ENCODE measurements around the gene ZBTB39.
"Not testable (repeated sequence)": the region's sequence is repeated elsewhere in the genome, so short reads cannot be mapped to it uniquely, and the experiment has no call there.

ZBTB39 gene

DNA sequence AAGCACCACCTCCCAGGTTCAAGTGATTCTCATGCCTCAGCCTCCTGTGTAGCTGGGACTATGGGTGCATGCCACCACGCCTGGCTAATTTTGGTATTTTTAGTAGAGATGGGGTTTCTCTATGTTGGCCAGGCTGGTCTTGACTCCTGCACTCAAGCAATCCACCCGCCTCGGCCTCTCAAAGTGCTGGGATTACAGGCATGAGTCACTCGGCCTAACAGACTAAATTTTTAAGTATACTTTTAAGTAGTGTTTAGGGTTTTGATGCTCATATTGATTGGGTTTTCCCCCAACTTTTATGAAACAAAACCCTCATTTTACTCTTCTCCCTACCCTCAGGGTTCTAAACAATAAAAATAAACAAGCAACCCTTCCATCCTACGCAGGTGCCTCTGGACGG lies 38.1 kb upstream of the ZBTB39 start:
- no peak for DNase-seq (ENCODE audit: low spot score in 2 of 2)
- in situ Hi-C loops (cut with MboI; ENCODE audit: low sequenced_read_pairs), result no loop called here
- Histone ChIP-seq H3K4me1 (no peaks in the 10 kb centered on the region), H3K9me3 (no peaks in the 10 kb centered on the region), H3K36me3 (replicated peaks) (no peaks in the 10 kb centered on the region), H3K4me3 (no peak overlapping the region), H3K27me3 (ENCODE audit: low read depth) (peaks cover 3% of the 10 kb centered on the region; the same call in 1 of the 2 replicates)

DNA sequence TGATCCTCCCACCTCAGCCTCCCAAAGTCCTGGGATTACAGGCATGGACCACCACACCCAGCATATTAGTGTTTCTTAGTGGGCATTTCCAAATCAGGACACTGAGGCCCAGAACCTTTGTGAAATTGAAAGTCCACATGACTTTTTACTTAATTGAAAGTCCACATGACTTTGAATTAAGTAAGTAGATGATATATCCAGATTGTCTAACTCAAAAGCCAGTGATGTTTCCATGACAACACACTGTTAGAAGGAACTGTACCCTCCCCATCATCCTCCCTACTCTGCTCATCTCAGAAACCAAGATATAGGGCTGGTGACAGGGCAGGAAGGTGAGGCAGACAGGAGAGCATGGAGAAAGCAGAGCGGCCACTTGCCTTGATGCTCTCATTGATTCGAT lies 36.3 kb upstream of the ZBTB39 start:
- Histone ChIP-seq H3K36me3 (replicated peaks) (no peaks in the 10 kb centered on the region), H3K4me3 (no peak overlapping the region), H3K9me3 (no peaks in the 10 kb centered on the region), H3K27me3 (ENCODE audit: low read depth) (peaks cover 3% of the 10 kb centered on the region; the same call in 1 of the 2 replicates), H3K4me1 (no peaks in the 10 kb centered on the region)
- in situ Hi-C loops (cut with MboI; ENCODE audit: low sequenced_read_pairs), result no loop called here
- DNase-seq (ENCODE audit: low spot score in 2 of 2), result no peak

- no peak for DNase-seq (ENCODE audit: low spot score in 2 of 2)
- H3K4me1 ChIP-seq, result no peaks in the 10 kb centered on the region
- H3K27me3 ChIP-seq (ENCODE audit: low read depth), result peaks cover 3% of the 10 kb centered on the region; the same call in 1 of the 2 replicates
- H3K4me3 ChIP-seq, result no peak overlapping the region
- H3K9me3 ChIP-seq, result no peaks in the 10 kb centered on the region
- in situ Hi-C loops (cut with MboI; ENCODE audit: low sequenced_read_pairs), result no loop called here
- no peaks in the 10 kb centered on the region for H3K36me3 ChIP-seq (replicated peaks)
Measured at GRCh38 chr12:57040750-57041149, 34.4 kb upstream of the ZBTB39 start.

DNA sequence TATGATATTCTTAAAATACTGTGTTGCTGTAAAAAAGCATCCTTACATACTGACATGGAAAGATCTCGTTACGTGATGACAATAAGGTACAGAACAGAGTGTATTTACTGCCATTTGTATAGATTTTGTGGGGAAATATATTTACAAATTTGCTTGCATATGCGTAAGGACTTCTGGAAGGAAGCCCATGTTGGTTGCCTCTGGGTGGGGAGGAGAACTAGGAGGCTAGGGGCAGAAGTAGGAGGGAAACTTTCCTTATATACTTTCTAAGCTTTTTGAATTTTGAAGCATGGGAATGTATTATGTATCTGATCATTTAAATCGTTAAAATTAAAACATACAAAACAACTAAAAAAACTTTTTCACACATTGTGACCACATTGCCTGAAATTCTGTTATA lies 33.9 kb upstream of the ZBTB39 start:
- no peak for DNase-seq (ENCODE audit: low spot score in 2 of 2)
- no peaks in the 10 kb centered on the region for H3K9me3 ChIP-seq
- no peaks in the 10 kb centered on the region for H3K36me3 ChIP-seq (replicated peaks)
- H3K27me3 ChIP-seq (ENCODE audit: low read depth), result no peaks in the 10 kb centered on the region
- no peak overlapping the region for H3K4me3 ChIP-seq
- H3K4me1 ChIP-seq, result no peaks in the 10 kb centered on the region
- in situ Hi-C loops (cut with MboI; ENCODE audit: low sequenced_read_pairs), result no loop called here

- DNase-seq (ENCODE audit: low spot score in 2 of 2), result no peak
- H3K36me3 ChIP-seq (replicated peaks), result no peaks in the 10 kb centered on the region
- in situ Hi-C loops (cut with MboI; ENCODE audit: low sequenced_read_pairs), result no loop called here
- no peak overlapping the region for H3K4me3 ChIP-seq
- no peaks in the 10 kb centered on the region for H3K4me1 ChIP-seq
- no peaks in the 10 kb centered on the region for H3K27me3 ChIP-seq (ENCODE audit: low read depth)
- no peaks in the 10 kb centered on the region for H3K9me3 ChIP-seq
Measured at GRCh38 chr12:57039016-57039798, 32.9 kb upstream of the ZBTB39 start.

DNA sequence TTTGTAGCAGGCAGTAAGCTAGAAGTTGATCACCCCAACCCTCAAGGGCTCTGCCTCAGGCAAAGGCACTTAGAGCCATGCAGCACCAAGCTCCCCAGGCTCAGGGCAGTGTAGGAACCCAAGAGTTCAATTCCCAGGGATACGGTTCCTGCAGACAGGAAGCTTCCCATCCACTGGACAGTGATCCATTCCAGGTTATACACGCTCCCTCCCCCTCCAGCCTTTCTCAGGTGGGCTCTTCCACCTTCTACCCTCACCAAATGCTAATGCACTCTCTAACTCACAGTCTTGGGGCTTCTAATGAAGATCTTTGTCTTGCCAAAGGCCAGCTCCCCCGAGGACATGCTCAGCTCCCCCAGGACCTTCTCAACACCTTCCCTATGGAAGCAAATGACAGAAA lies 30.9 kb upstream of the ZBTB39 start:
- H3K9me3 ChIP-seq, result no peaks in the 10 kb centered on the region
- no peak overlapping the region for H3K4me3 ChIP-seq
- H3K4me1 ChIP-seq, result no peaks in the 10 kb centered on the region
- DNase-seq (ENCODE audit: low spot score in 2 of 2), result no peak
- H3K36me3 ChIP-seq (replicated peaks), result no peaks in the 10 kb centered on the region
- no peaks in the 10 kb centered on the region for H3K27me3 ChIP-seq (ENCODE audit: low read depth)
- in situ Hi-C loops (cut with MboI; ENCODE audit: low sequenced_read_pairs), result no loop called here

DNA sequence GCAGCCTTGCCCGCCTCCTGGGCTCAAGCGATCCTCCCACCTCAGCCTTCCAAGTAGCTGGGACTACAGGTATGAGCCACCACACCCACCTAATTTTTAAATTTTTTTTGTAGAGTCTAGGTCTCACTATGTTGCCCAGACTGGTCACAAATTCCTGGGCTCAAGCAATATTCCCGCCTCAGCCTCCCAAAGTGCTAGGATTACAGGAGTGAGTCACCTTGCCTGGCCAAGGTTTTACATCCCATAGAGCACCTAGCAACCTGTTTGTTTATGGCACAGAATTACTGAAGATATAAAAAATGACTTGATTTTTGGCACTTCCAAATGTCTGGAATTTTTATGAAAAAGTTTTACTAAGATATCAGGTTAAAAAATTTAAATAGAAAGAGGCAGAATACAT lies 27.1 kb upstream of the ZBTB39 start:
- Histone ChIP-seq H3K27me3 (ENCODE audit: low read depth) (no peaks in the 10 kb centered on the region), H3K4me1 (peaks cover 7% of the 10 kb centered on the region), H3K36me3 (replicated peaks) (no peaks in the 10 kb centered on the region), H3K9me3 (no peaks in the 10 kb centered on the region), H3K4me3 (no peak overlapping the region)
- no peak for DNase-seq (ENCODE audit: low spot score in 2 of 2)
- in situ Hi-C loops (cut with MboI; ENCODE audit: low sequenced_read_pairs), result no loop called here

DNA sequence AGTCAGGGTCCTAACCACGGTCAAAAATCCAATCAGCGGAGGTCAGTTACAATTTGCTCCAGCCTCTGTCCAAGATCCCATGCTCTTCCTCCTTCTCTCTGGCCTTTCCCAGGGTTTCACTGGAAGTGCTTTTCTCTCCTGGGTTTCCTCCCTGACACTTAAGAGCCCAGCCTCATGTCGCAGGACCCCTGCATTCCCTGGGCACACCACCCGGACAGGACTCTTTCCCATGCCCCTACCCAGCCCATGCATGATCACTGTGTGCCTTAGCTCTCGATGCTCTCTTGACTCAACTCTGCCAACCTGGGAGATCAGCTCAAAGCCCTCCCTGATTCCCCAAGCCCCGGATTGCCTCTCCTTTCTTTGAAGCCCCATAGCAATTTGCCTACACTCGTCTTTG lies 25.4 kb upstream of the ZBTB39 start:
- peaks cover 7% of the 10 kb centered on the region for H3K4me1 ChIP-seq
- H3K36me3 ChIP-seq (replicated peaks), result no peaks in the 10 kb centered on the region
- H3K4me3 ChIP-seq, result no peak overlapping the region
- in situ Hi-C loops (cut with MboI; ENCODE audit: low sequenced_read_pairs), result no loop called here
- DNase-seq (ENCODE audit: low spot score in 2 of 2), result no peak
- no peaks in the 10 kb centered on the region for H3K9me3 ChIP-seq
- 0 out of 2 replicates have a peak, but pooled peaks cover 2% of the 10 kb centered on the region for H3K27me3 ChIP-seq (ENCODE audit: low read depth)

DNA sequence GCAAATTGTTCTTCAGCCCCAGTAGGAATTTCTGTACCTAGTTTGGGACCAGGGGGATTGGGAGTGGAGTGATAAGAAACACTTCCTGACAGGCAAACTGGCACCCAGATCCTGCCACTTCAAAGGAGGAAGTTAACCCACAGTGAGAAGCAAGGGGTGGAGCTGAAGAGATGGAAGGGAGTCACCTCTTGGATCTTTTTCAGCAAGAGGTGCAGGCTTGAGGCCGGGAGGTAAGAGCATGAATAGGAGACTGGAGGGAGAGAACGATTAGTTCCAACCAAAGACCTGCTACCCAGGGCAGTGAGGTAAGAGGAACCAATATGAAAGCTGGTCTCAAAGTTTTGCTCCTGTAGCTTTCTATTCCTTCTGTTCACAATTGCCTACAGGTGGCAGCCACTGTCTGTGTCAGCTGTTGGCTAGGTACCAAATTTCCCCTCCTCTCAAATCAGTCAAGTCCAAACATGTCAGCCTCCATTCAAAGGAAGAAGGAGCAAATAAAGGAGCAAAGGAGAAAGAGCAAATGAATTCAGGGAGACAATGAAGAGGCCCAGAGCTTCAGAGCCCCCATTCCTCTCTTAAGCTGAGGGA lies 24.9 kb upstream of the ZBTB39 start:
- DNase-seq (ENCODE audit: low spot score in 2 of 2), result peak; percentile 58 to 71
- in situ Hi-C loops (cut with MboI; ENCODE audit: low sequenced_read_pairs), result no loop called here

GRCh38 chr12:57029457-57029856 lies 23.1 kb upstream of the ZBTB39 start:
- Histone ChIP-seq H3K36me3 (replicated peaks) (no peaks in the 10 kb centered on the region), H3K4me3 (no peak overlapping the region), H3K4me1 (peaks cover 7% of the 10 kb centered on the region), H3K27me3 (ENCODE audit: low read depth) (0 out of 2 replicates have a peak, but pooled peaks cover 3% of the 10 kb centered on the region), H3K9me3 (no peaks in the 10 kb centered on the region)
- DNase-seq (ENCODE audit: low spot score in 2 of 2), result no peak
- in situ Hi-C loops (cut with MboI; ENCODE audit: low sequenced_read_pairs), result no loop called here

More for the DNA sequence above, 24.9 kb upstream of the ZBTB39 start:
- Histone ChIP-seq H3K9me3 (no peaks in the 10 kb centered on the region), H3K27me3 (ENCODE audit: low read depth) (0 out of 2 replicates have a peak, but pooled peaks cover 3% of the 10 kb centered on the region), H3K4me3 (no peak overlapping the region), H3K36me3 (replicated peaks) (no peaks in the 10 kb centered on the region), H3K4me1 (peaks cover 7% of the 10 kb centered on the region)

DNA sequence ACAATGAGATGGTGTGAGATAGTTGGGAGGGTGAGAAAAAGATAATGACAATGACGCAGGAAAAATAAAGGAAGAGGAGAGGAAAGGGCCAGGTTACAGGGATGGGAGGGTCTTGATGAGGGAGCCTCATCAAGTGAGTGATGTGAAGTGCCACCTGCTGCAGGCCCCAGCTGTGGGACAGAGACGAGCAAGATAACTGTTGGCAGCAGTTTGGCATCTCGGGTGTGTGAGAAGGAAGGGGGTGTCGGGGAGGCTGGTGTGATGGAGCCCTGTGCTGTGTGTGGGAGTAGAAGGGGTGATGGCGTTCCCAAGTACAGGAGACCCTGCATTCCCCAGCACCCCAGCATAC lies 21.4 kb upstream of the ZBTB39 start:
- in situ Hi-C loops (cut with MboI; ENCODE audit: low sequenced_read_pairs), result no loop called here
- H3K27me3 ChIP-seq (ENCODE audit: low read depth), result 0 out of 2 replicates have a peak, but pooled peaks cover 3% of the 10 kb centered on the region
- no peak overlapping the region for H3K4me3 ChIP-seq
- no peak for DNase-seq (ENCODE audit: low spot score in 2 of 2)
- H3K36me3 ChIP-seq (replicated peaks), result no peaks in the 10 kb centered on the region
- H3K9me3 ChIP-seq, result no peaks in the 10 kb centered on the region
- peaks cover 7% of the 10 kb centered on the region for H3K4me1 ChIP-seq

DNA sequence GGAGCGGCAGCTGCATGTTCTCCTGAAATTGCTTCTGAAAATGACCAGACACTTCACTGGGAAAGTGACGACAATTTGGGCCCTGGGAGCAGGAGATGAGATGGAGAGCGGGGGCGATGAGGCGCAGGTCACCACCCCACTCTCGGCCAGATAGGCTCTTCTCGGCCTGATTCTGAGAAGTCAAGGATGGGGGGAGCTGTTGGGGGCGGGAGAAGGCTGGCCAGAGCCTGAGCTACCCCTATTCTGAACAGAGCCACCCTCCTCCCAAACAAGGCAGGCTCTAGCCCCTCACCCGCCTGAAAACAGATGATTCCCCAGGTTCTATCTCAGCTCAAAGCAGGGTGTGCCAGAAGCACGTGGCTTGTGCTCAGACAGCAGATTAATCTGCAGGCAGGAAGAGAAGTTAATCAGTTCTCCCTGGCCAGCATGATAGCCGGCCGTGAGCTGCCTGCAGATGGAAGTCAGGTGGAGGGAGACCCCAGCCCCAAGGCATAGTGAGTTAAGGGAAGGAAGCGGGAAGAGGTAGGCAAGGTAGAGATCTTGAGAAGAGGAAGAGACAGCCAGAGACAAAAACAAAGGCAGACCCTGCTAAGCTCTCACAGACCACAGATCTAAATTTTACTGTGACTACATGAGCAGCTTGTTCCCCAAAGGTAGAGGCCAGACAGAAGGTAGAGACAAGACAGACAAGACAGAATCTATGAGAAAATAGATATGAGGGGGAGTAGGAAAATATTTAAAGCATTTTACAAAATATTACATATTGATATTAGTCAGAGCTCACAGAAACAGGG lies 20.9 kb upstream of the ZBTB39 start:
- no peak for DNase-seq (ENCODE audit: low spot score in 2 of 2)
- H3K4me1 ChIP-seq, result peaks cover 7% of the 10 kb centered on the region
- in situ Hi-C loops (cut with MboI; ENCODE audit: low sequenced_read_pairs), result no loop called here
- H3K27me3 ChIP-seq (ENCODE audit: low read depth), result 0 out of 2 replicates have a peak, but pooled peaks cover 3% of the 10 kb centered on the region
- no peaks in the 10 kb centered on the region for H3K36me3 ChIP-seq (replicated peaks)
- H3K4me3 ChIP-seq, result no peak overlapping the region
- H3K9me3 ChIP-seq, result no peaks in the 10 kb centered on the region

GRCh38 chr12:57025196-57025595 lies 18.9 kb upstream of the ZBTB39 start:
- H3K9me3 ChIP-seq, result no peaks in the 10 kb centered on the region
- H3K36me3 ChIP-seq (replicated peaks), result no peaks in the 10 kb centered on the region
- no peak for DNase-seq (ENCODE audit: low spot score in 2 of 2)
- no peak overlapping the region for H3K4me3 ChIP-seq
- H3K27me3 ChIP-seq (ENCODE audit: low read depth), result 0 out of 2 replicates have a peak, but pooled peaks cover 3% of the 10 kb centered on the region
- in situ Hi-C loops (cut with MboI; ENCODE audit: low sequenced_read_pairs), result no loop called here
- no peaks in the 10 kb centered on the region for H3K4me1 ChIP-seq

GRCh38 chr12:57022324-57022723 lies 16.0 kb upstream of the ZBTB39 start:
- H3K27me3 ChIP-seq (ENCODE audit: low read depth); H3K4me1 ChIP-seq; H3K4me3 ChIP-seq; H3K36me3 ChIP-seq (replicated peaks); DNase-seq (ENCODE audit: low spot score in 2 of 2); in situ Hi-C loops (cut with MboI; ENCODE audit: low sequenced_read_pairs); H3K9me3 ChIP-seq: not testable (repeated sequence)
